IPS DF 19.7 (cell line): ENCODE measurements around the gene NEURL1.

Source experiments
- DNase-seq: peaks from one replicate; pipeline ENCODE4 v3.0.0-alpha.2; 2013; ENCODE audit warnings: low read depth, low spot score

Gene NEURL1, protein sequence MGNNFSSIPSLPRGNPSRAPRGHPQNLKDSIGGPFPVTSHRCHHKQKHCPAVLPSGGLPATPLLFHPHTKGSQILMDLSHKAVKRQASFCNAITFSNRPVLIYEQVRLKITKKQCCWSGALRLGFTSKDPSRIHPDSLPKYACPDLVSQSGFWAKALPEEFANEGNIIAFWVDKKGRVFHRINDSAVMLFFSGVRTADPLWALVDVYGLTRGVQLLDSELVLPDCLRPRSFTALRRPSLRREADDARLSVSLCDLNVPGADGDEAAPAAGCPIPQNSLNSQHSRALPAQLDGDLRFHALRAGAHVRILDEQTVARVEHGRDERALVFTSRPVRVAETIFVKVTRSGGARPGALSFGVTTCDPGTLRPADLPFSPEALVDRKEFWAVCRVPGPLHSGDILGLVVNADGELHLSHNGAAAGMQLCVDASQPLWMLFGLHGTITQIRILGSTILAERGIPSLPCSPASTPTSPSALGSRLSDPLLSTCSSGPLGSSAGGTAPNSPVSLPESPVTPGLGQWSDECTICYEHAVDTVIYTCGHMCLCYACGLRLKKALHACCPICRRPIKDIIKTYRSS

DNA sequence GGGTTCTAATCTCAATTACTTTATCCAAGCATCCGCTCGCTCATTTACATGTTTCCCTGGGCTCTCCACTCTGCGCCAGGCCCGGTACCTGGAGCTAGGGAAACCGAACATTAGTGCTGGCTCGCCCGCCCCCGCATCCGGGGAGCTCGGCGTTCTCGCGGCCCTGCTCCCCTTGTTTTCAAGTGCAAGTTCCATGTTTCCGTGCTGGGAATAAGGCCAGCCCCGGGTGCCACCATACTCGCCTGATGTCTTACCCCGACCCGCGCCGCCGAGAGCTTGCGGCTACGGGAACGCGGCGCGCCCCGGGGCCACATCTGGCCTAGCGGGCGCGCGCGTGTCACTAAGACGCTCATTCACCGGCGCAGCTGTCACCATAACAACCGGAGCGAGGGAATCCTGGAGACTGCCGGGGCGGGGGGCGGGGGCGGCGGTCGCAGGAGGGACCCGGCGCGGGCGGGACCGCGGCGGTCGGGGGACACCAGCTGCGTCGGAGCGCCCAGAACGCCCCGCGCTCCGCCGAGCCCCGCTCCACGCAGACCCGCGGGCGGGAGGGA, at the start of gene NEURL1:
NEURL1 (plus strand) TSS at position 344 of the 554 bp plus-strand sequence. CDS start 683 bp downstream, outside the sequence.
- DNase-seq, result no peak

DNA sequence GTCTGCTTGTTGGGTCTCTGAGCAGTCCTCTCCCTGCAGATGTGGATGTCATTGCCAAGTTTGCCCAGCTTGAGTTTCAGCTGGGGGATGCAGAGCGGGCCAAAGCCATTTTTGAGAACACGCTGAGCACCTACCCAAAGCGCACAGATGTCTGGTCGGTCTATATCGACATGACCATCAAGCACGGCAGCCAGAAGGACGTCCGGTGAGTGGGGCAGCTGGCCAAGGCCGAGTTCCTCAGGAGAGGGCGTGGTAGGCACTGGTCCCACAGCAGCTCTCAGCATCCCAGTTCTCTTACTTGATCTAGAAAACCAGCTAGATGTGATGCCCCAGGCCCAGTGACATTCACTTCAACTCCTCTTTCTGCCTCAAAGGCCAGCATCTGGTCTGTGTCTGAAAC, 49.0 kb upstream of the NEURL1 start:
- DNase-seq, result no peak

DNA sequence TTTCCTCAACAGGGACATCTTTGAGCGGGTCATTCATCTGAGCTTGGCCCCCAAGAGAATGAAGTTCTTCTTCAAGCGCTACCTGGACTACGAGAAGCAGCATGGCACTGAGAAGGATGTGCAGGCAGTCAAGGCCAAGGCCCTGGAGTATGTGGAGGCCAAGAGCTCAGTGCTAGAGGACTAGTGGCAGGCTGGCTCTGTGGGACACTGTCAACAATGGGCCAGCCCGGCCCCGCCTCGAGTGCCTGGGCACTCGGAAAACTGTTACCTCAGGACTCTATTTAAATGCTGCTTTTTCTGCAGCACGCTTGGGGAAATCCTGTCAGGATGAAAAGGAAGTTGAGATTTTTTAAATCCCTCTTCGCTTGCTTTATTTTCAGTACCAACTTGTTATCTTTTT, 48.1 kb upstream of the NEURL1 start:
- DNase-seq, result no peak

DNA sequence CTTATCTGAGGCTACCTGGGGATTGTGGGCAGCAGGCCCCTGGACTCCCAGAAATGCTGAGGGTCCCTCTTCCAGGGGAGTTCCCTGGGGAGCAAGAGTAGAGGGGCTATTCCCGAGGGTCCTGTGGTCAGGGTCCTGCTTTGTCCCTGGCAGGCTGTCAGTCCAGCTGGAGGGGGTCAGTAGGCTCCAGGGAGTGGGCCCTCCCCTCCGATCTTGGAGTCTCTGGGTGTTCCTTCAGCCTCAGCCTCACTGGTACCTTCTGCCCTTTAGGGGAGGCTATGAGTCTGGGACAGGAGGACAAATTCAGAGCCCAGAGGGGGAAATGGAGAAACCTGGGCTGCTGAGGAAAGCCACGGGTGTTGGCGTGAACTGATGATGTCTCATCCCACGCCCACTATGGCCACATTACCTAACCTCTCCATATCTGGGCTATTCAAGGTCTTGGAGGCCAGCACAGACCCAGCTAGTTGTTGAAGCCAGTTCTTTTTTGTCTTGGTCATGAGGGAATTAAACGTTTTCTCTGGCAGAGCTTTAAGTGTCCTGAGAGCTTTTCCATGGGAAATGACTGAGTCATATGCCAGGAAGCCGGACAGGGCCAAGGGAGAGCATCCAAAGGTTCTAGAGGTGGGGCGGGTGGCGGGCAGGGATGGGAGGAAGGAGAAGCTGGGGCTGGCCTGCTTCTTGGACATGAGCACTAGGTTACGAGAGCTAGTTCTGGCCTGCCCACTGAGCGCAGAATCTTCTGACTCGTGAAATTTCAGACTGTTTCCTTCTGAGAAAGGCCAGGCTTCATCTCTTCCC, 47.5 kb upstream of the NEURL1 start:
- no peak for DNase-seq

DNA sequence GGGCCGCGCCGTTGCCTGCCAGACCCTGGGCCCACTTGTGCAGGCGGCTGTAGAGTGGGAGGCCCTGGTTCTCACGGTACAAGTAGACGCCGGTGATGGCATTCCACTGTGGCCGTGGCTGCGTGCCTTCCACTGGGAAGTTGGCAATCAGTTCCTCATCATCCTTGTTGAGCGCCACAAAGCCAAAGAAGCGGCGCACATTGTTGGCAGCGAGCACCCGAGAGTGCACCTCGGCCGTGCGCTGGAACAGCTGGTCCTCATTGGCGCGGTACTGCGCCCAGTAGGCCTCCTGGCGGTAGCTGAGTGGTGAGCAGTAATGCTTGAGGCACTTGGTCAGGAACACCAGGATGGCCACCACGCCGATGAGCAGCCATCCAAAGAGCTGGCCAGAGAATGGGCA, 46.3 kb upstream of the NEURL1 start:
- no peak for DNase-seq

DNA sequence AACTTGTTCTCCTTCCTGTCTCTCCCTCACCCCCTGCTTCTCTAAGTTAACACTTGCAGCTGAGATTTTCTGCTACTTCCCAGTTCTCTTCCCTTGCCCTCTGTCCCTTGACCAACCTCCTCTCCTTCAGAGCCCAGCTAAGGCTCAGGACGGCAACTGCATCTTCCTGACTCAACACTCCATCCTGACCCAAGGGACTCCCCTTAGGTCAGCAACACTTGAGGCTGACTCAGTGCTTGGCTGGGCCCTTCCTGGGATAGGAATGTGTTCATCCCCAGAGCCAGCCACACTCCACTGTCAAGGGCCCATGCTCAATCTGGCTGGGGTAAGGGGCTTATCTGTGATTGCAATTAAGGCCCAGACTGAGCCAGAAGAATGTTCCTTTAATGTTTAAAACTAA, 44.8 kb upstream of the NEURL1 start:
- DNase-seq, result no peak

DNA sequence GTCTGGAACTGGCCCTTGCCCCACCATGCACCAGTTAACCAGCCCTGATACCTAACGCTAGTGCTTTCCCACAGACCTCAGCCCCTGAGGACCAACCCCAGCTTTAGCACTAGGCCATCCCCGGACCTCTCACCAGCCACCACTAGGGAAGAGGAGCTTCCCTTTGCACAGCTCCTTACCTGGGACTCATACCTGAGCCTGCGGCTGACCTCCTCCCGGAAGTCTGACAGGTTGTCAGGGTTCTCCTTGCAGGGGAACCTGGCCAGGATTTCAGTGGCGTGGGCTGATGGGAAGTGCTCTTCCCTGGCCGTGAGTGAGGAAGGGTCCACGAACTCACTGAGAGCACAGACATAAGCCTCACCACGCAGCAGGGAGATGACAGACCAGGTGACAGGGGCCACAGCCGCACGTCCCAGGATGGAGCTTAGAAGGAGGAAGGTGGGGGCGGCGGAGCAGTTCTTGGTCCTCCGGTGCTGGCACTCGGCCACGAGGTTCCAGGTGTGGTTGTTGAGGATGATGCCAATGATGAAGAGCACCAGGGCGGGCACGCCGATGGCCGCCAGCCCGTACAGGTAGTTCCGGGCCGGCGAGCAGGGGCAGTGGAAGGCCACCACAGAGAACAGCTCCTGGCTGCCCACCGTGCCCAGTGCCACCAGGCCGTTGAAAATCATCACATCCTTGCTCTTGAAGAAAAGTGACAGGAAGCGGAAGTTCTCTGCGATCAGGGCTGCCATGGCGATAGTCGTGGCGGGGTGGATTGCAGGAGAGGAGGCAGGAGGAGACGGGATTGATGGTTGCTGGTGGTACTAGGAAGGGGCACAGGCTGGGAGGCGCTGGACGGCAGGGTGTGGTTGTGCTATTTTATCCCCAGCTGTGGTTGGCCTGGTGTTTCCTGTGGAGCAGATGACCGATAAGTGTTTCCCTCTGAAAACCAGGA, 44.0 kb upstream of the NEURL1 start:
- DNase-seq, result no peak

DNA sequence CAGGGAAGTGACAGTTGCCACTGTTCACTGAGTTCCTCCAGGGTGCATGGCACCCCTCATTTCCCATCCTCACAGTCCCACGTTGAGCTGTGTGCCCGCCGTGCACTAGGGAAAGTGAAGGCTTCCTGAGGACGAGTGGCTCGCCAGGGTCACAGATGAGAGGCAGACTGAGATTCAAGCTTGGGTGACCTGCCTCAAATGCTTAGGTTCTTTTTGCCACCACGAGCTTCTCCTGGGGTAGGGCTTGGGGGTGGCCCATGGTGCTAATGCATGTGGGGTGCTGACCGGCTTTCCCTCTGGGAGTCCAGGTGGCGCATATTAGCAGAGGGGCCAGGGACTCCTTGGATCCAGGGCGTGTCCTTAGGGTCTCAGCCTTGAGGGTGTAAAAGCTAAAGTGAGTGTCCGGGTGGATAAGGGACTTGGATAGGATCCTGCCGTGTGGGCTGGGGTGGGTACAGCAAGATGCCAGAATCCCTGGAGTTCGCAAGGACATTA, 43.3 kb upstream of the NEURL1 start:
- DNase-seq, result no peak

DNA sequence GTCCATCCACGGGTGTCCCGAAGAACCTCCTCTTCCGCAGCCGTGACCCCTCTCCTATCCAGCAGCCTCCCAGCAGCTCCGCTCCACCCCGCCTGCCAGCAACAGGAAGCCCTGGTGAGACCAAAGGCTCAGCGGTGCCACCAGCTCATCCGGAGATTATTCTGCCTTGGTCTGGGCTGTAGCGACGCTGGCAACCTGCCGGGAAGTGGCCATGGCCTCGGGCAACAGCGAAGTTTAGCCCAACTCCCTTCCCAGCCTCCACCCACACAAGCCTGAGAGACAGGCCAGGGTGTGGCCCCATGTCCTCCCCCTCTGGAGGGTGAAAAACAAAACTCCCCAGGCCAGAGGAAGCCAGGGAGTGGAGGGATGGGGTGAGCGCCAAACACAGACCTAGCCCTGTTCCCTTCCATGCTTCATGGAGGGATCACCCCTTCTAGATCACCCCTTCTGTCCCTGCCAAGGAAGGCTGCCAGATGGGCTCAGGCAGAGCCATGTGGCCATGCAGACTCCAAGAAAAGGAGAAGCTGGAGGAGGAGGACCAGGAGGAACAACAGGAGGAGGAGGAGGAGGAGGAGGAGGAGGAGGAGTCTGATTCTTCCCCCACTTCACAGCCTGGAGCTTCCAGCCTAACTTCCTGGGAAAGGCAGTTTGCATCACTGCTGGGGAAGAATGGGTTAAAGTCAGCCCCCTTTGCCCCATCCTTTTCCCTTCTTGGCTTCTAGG, 42.3 kb upstream of the NEURL1 start:
- DNase-seq, result no peak

DNA sequence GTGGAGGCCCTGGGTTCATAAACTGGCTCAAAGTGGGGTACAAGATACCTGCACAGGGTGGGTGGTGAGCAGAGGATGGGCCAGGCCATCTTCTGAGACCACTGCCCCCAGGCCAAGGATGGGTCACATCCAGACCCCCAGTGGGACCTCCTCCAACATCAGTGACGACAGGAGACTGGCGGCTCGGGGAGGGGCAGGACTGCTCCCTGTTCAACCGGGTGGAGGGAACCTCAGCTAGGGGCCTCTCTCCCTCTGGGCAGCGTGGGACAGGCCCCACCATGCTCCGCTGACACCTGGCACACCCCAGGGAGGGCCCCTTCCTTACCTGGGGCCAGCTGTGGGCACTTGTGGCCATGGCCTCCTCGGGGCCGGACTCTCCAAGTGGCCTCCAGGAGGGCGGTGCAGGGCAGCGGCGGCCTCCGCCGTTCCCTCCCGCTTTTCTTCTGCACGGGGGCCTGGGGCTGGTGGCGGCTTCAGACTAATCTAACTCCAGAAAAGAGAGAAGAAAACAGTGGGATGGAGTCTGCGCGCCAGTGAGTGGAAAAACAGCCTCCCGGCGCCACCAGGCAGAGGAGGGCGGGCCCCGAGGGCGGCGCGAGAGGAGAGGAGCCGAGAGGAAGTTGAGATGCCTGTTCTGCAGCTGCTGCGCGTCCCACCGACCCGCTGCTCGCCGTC, 41.5 kb upstream of the NEURL1 start, which contains the start of gene CALHM2:
CALHM2 (minus strand) TSS at position 540 of the 675 bp plus-strand sequence. CDS start 2,429 bp downstream, outside the sequence.
- DNase-seq, result no peak

DNA sequence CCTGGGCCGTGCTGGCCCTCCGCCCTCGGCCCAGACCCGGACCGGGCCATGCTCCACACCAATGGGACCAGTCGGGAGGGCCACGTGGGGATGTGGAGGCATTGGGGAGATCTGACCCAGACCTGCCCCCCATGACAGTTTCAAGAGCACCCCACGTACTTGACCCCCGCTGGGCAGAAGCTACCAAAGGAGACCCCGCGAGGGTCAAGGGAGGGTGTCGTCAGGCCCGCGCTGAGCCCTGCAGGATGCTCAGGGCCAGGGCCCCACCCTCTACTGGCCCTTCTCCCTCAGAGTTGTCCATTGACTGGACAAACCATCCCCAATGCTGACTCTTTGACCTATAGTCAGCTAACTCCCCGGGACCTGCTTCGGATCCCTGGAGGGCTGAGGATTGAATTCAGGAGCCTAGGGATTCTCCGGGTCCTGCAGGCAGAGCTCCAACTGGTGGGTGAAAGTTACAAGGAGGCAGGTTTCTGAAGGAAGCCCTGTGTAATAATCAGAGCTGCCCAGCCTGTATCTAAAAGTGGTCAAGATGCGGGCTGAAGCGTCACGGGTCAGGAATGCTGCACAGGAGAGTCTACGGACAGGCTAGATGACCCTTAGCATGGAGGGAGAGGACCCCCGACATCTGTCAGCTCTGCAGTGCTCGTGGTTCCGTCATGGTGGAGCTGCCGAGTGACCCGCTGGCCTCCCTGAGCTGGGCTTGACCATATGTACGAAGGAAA, 40.8 kb upstream of the NEURL1 start:
- DNase-seq, result no peak

DNA sequence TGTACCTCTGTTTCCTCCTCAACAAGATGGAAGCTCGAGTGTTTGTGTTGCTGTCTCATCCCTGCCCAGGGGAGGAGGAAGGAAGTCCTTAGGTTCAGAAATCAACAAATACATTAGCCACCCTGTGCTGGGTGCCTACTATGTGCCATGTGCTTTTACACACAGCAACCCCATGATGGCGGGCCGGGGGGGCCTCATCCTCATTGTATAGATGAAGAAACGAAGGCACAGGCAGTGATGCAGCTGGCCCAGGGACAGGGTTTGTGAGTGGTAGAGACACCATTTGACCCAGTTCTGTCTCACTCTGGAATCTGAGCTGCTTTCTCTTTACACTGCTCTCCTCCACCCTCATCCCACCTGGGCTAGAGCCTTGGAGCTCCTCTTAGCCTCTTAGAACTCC, 39.5 kb upstream of the NEURL1 start:
- no peak for DNase-seq

DNA sequence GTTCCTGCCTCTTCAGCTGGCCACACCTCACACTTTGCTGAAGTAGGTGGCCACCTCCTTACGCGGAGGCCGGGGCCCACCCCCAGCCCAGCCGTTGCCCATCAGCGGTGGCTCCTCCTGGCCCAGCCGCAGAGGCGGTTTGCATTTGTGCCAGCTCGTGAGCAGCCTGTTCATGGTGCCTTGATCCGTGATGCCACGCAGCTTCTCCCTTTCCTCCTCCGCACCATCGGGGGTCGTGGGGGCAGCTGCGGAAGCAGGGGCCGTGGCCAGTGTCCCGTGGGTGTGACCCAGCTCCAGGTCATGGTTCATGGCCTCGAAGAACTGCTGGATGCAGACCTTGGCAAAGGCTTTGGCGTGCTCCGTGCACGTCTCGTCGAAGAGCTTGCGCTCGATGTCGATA, 38.3 kb upstream of the NEURL1 start:
- DNase-seq, result no peak

DNA sequence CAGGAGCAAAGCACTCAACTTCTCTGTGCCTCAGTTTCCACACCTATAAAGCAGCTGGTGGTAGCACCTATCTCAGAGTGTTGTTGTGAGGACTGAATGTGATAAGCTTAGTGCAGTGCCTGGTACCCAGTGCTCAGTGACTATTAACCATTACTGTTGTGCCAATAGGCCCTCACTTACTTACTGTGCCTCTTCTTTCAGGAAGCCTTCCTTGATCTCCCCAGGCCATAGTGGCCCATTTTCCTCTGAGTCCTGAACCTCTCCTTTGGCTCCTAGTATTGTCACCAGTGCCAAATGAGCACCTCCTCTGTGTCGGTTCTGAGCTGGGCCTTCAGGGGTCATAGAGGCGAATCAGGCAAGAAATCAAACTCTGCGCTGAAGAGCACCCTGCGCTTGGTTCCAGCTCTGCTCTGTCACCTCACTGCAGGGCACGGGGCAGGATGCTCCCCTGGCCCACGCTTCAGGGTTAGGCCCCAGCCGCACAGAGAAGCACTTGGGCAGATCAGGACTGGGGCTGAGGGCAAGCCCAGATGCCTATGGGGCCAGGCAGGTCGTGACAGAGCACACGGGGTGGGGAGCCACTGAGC, 37.3 kb upstream of the NEURL1 start:
- DNase-seq, result no peak

DNA sequence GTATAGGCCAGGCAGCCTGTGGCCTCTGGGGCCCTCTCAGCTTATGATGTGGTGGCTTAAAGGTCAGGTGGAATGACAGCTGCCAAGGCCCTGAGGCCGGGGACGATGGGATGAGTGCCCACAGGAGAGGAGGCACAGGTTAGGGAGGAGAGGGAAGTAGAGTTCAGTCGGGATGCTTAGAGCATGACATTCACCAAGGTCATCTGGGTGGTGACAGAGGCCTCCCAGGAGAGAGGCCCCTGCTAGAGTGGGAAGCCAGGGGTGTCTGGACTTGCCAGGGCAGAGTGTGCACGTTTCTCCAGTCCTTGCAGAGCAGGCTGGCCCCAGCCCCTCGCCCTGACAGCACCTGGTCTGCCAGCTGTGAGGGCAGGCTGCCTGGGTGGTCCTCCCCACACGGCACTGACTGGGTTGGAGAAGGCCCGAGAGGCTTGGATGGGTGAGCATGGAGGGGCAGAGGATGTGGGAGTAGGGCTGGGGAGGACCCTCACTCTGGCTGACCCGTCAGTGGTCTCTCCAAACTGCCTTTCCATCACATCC, 36.3 kb upstream of the NEURL1 start:
- DNase-seq, result no peak

DNA sequence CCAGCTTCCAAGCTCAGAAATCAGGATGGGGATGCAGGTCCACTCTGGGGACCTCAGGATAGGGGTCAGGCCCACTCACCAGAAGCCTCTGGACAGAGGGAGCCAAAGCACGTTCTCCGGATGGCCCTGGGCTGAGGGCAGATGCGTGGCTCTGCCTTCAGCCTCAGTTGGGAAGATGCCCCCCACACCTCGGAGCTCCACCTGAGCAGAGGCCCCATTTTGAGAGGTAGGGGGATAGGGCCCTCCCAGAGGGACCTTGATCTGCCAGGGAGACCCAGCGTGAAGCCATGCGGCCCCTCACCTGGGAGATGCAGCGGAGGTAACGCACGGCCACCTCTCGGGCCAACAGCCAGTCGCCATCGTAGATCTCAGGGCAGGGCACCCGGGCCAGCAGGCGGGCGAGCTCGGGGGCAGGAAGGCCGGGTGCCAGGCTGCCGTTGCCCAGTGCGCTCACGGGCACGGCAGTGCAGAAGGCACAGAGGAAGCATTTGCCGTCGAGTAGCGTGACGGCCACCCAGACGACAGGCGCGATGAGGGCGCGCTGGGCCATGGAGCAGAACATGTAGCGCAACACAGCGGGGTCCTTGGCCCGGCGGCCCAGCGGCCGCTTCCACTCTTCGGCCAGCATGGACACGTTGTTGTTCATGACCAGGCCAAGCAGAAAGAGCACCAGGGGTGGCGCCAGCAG, 35.5 kb upstream of the NEURL1 start:
- no peak for DNase-seq

DNA sequence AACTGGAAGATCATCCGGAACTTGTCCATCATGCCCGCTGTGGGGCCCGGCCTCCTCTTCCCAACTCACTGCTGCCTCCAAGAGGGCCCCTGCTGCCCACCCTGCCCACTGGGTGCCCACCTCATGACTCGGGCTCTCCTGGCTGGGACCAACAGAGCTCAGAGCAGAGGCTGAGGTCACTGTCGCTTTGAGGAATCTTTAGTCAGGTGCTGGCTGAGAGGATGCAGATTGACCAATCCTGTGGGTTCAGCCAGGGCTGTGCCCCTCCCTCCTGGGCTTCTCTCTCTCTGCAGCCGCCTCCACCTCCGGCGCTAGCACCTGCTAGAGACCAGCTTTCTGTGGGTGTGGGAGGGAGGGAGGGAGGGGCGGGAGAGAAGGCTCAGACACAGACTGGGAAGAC, 34.8 kb upstream of the NEURL1 start, which contains the start of gene CALHM1:
CALHM1 (minus strand) TSS at position 181 of the 400 bp plus-strand sequence; CDS start at position 32, 149 bp downstream.
- no peak for DNase-seq
